Adipose tissue (tissue), 3 donors: Measurements from ENCODE around the gene TRMU. TPM values are rescaled to one million over a fixed set of nuclear protein-coding genes. Genes with fewer than 3 reads are reported as not detected.
"Not testable (repeated sequence)": the region's sequence is repeated elsewhere in the genome, so short reads cannot be mapped to it uniquely, and the experiment has no call there.

Source experiments
- H3K27ac ChIP-seq: one replicate; pipeline ENCODE4 v1.5.1; 2013; ENCODE audit warnings: low read depth, low read length
- WGBS, 3 donors: extraction: QIAGEN DNeasy Blood & Tissue Kit; methylation state at CpG; one replicate each; pipeline ENCODE4 v1.1.7; 2013; 5-methylcytosine and 5-hydroxymethylcytosine counted together
- polyA plus RNA-seq, 3 donors: library from polyadenylated mRNA; stranded (reverse); fragments of 200-250 nt; gene quantifications; one replicate each; pipeline ENCODE4 v1.2.3, GENCODE V29; 2013
- donor health status: healthy with polysubstance abuse.
- donor health status: Bipolar disorder and iron deficiency.
- donor health status: healthy.

The TRMU gene
- polyA plus RNA-seq, 3 donors = 16.5 to 21.5 (median 18.0) TPM

GRCh38 chr22:46297151-46297812 lies 38.2 kb upstream of the TRMU start:
- no peak overlapping the region for H3K27ac ChIP-seq
- WGBS, 3 donors = 5 to 7% (median 6%) methylated on average over 32 of the region's 32 CpGs

- 97 to 98% (median 97%) methylated on average over 13 of the region's 13 CpGs for WGBS, 3 donors
- H3K27ac ChIP-seq = no peak overlapping the region
Observed at GRCh38 chr22:46299101-46299500, 36.4 kb upstream of the TRMU start.

GRCh38 chr22:46300491-46300890 lies 35.0 kb upstream of the TRMU start:
- no peak overlapping the region for H3K27ac ChIP-seq
- WGBS, 3 donors = 94 to 98% (median 97%) methylated on average over 7 of the region's 7 CpGs

GRCh38 chr22:46303347-46303965 lies 32.1 kb upstream of the TRMU start:
- 92 to 94% (median 92%) methylated on average over 7 of the region's 7 CpGs for WGBS, 3 donors
- H3K27ac ChIP-seq = no peak overlapping the region

- 88 to 94% (median 92%) methylated on average over 23 of the region's 23 CpGs for WGBS, 3 donors
- H3K27ac ChIP-seq = no peak overlapping the region
Observed at GRCh38 chr22:46308283-46308988, 27.1 kb upstream of the TRMU start.

- 94 to 98% (median 95%) methylated on average over 12 to 15 of the region's 15 CpGs for WGBS, 3 donors
Observed at GRCh38 chr22:46309526-46310085, 25.9 kb upstream of the TRMU start.

GRCh38 chr22:46312056-46312455 lies 23.5 kb upstream of the TRMU start:
- no peak overlapping the region for H3K27ac ChIP-seq
- WGBS, 3 donors = 97 to 98% (median 98%) methylated on average over 8 of the region's 8 CpGs

More at GRCh38 chr22:46309526-46310085, 25.9 kb upstream of the TRMU start:
- H3K27ac ChIP-seq = no peak overlapping the region

GRCh38 chr22:46312848-46313247 lies 22.7 kb upstream of the TRMU start:
- 97 to 100% (median 100%) methylated on average over 2 of the region's 2 CpGs for WGBS, 3 donors
- not testable (repeated sequence) for H3K27ac ChIP-seq

- H3K27ac ChIP-seq = no peak overlapping the region
- WGBS, 3 donors = 92 to 98% (median 96%) methylated on average over 12 of the region's 12 CpGs
Observed at GRCh38 chr22:46315976-46316375, 19.5 kb upstream of the TRMU start.

GRCh38 chr22:46317646-46318045 lies 17.9 kb upstream of the TRMU start:
- no peak overlapping the region for H3K27ac ChIP-seq
- 73 to 96% (median 91%) methylated on average over 20 of the region's 20 CpGs for WGBS, 3 donors

- 92 to 98% (median 92%) methylated on average over 15 of the region's 15 CpGs for WGBS, 3 donors
- no peak overlapping the region for H3K27ac ChIP-seq
Observed at GRCh38 chr22:46318576-46318975, 16.9 kb upstream of the TRMU start.

- H3K27ac ChIP-seq = no peak overlapping the region
- 94 to 97% (median 95%) methylated on average over 10 of the region's 10 CpGs for WGBS, 3 donors
Observed at GRCh38 chr22:46319319-46319718, 16.2 kb upstream of the TRMU start.

- H3K27ac ChIP-seq = no peak overlapping the region
- 91 to 94% (median 92%) methylated on average over 14 of the region's 14 CpGs for WGBS, 3 donors
Observed at GRCh38 chr22:46320166-46320710, 15.3 kb upstream of the TRMU start.

- H3K27ac ChIP-seq = no peak overlapping the region
- WGBS, 3 donors = 96 to 97% (median 97%) methylated on average over 20 of the region's 20 CpGs
Observed at GRCh38 chr22:46320716-46321386, 14.7 kb upstream of the TRMU start.

GRCh38 chr22:46322711-46323110 lies 12.8 kb upstream of the TRMU start:
- 94 to 96% (median 94%) methylated on average over 15 of the region's 15 CpGs for WGBS, 3 donors
- no peak overlapping the region for H3K27ac ChIP-seq

- WGBS, 3 donors = 96 to 97% (median 96%) methylated on average over 19 of the region's 19 CpGs
- H3K27ac ChIP-seq = no peak overlapping the region
Observed at GRCh38 chr22:46323162-46323561, 12.4 kb upstream of the TRMU start.

- 91 to 97% (median 95%) methylated on average over 23 of the region's 23 CpGs for WGBS, 3 donors
- no peak overlapping the region for H3K27ac ChIP-seq
Observed at GRCh38 chr22:46326066-46326680, 9.3 kb upstream of the TRMU start.
